HG03045 (cell line): Measurements from ENCODE around the gene PIK3R3.

Experiments used
- ATAC-seq: cut with Tn5 transposase; IDR thresholded peaks from one replicate; pipeline ENCODE4 v1.9.1; 2021; ENCODE audit warnings: mild to moderate bottlenecking, moderate library complexity; ENCODE audit not compliant: unreplicated experiment

The PIK3R3 gene

GRCh38 chr1:45998020-45998617 is 134.3 kb downstream of the PIK3R3 start:
- ATAC-seq: no peak

- ATAC-seq: no peak
Observed at GRCh38 chr1:45995298-45995697, 137.1 kb downstream of the PIK3R3 start.

GRCh38 chr1:45994423-45994822 is 138.0 kb downstream of the PIK3R3 start:
- no peak for ATAC-seq
